Breast epithelium (tissue), 3 donors: ENCODE measurements around the gene CMTM4.

Source experiments
- CTCF ChIP-seq, 3 donors: fragments of 450-650 bp; IDR thresholded peaks; one replicate each; pipeline ENCODE4 v1.5.1; 2016 to 2017; ENCODE audit warnings: antibody characterized with exemption in 3 of 3, mild to moderate bottlenecking in 3 of 3, moderate library complexity in 3 of 3
- POLR2A ChIP-seq: fragments of 450-650 bp; IDR thresholded peaks from one replicate; pipeline ENCODE4 v1.6.1; 2016; ENCODE audit warnings: antibody characterized with exemption, mild to moderate bottlenecking, moderate library complexity
- POLR2AphosphoS5 ChIP-seq, 3 donors: sonication (generic); formaldehyde crosslinking; IDR thresholded peaks; one replicate each; pipeline ENCODE4 v1.6.1; 2017; ENCODE audit warnings: antibody characterized with exemption in 3 of 3

GRCh38 chr16:66717112-66717675 lies 20.7 kb upstream of the CMTM4 start:
- TF ChIP-seq CTCF (IDR thresholded peaks at IDR 0.05): no peak
- TF ChIP-seq POLR2A: no peak
- no peak for TF ChIP-seq POLR2AphosphoS5 (IDR thresholded peaks at IDR 0.05)
